Esophagus (tissue), 2 donors: ENCODE measurements around the gene EXD3. TPM values are rescaled to one million over a fixed set of nuclear protein-coding genes. Genes with fewer than 3 reads are reported as not detected.
A peak's percentile ranks its signal among the peaks of the same experiment; 100 is the strongest.

Experiments used
- H3K27ac ChIP-seq, 2 donors: one replicate each; pipeline ENCODE4 v1.5.1; 2013; ENCODE audit warnings: low read depth in 2 of 2, mild to moderate bottlenecking in 2 of 2, inconsistent platforms in 1 of 2, low read length in 1 of 2, moderate library complexity in 1 of 2
- H3K27me3 ChIP-seq, 2 donors: one replicate each; pipeline ENCODE4 v1.6.1; 2013; ENCODE audit warnings: low read length in 2 of 2, control low read depth in 1 of 2, mild to moderate bottlenecking in 1 of 2; ENCODE audit not compliant: insufficient read depth in 2 of 2, control insufficient read depth in 1 of 2
- H3K36me3 ChIP-seq, 2 donors: one replicate each; pipeline ENCODE4 v1.6.1; 2013; ENCODE audit warnings: low read length in 1 of 2; ENCODE audit not compliant: control insufficient read depth in 2 of 2, insufficient read depth in 2 of 2
- H3K4me1 ChIP-seq, 2 donors: one replicate each; pipeline ENCODE4 v1.6.1; 2013; ENCODE audit warnings: low read length in 1 of 2; ENCODE audit not compliant: control insufficient read depth in 2 of 2, insufficient read depth in 2 of 2
- H3K4me3 ChIP-seq, 2 donors: one replicate each; pipeline ENCODE4 v1.5.1; 2013; ENCODE audit warnings: low read length in 2 of 2, mild to moderate bottlenecking in 2 of 2, low read depth in 1 of 2, moderate library complexity in 1 of 2
- H3K9me3 ChIP-seq, 2 donors: one replicate each; pipeline ENCODE4 v1.6.1; 2013; ENCODE audit warnings: mild to moderate bottlenecking in 2 of 2, low read depth in 1 of 2, low read length in 1 of 2, moderate library complexity in 1 of 2; ENCODE audit not compliant: control insufficient read depth in 2 of 2, insufficient read depth in 1 of 2
- WGBS, 2 donors: extraction: QIAGEN DNeasy Blood & Tissue Kit; methylation state at CpG; one replicate each; pipeline ENCODE4 v1.1.7; 2013; 5-methylcytosine and 5-hydroxymethylcytosine counted together
- polyA plus RNA-seq, 2 donors: library from polyadenylated mRNA; stranded (reverse); fragments of 200-250 nt; gene quantifications; one replicate each; pipeline ENCODE4 v1.2.3, GENCODE V29; 2013
- donor health status: healthy with polysubstance abuse.
- donor health status: Bipolar disorder and iron deficiency.

The EXD3 gene
- polyA plus RNA-seq, 2 donors, result 9.7 to 20.8 TPM

DNA sequence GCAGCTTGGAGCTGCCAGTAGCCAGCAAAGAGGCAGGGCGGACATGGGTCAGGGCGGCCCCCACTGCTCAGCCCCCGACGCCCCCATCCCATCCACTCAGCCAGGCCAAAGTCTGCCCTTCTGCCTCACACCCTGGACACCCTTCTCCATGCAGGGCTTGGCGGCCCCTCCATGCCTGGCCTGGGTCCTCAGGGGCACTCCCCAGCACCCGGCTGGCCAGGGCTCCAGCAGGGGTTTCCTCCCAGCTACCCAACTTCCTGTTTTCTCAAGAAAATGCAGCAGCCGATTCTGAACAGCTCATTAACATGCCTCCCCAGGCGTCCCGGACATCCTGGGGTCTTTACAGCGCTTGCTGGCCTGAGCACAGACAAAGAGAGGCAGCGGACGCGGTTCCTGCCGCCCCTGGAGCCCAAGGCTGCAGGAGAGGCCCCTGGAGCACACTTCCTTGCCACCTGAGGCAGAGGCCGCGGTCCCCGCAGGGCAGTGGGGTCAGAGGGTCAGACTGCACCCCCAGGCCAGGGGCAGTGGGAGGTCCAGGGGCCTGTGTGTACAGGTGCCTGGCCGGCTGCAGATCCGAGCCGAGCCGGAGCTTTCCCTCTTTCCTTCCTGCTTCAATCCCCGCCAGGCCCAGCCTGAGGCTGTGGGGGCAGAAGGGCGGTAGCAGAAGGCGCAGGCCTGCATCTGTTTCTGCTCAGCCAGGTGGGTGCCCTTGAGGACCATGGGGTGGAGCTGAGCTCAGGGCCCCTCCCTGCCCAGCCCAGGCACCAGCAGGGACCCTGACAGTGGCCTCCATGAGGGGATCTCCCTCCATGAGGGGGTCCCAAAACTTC, 102.2 kb downstream of the EXD3 start:
- Histone ChIP-seq H3K4me1 (peaks cover 5 to 6% of the 10 kb centered on the region in 2 donors), H3K27ac (no peak overlapping the region), H3K36me3 (no peaks in the 10 kb centered on the region), H3K27me3 (no peaks in the 10 kb centered on the region), H3K4me3 (no peak overlapping the region), H3K9me3 (no peaks in the 10 kb centered on the region)
- WGBS, 2 donors, result 60 to 62% methylated on average over 24 of the region's 24 CpGs

GRCh38 chr9:137319739-137320551, 103.0 kb downstream of the EXD3 start:
- Histone ChIP-seq H3K27ac (no peak overlapping the region), H3K9me3 (no peaks in the 10 kb centered on the region), H3K4me3 (no peak overlapping the region), H3K4me1 (peaks cover 5 to 12% of the 10 kb centered on the region in 2 donors), H3K36me3 (no peaks in the 10 kb centered on the region), H3K27me3 (no peaks in the 10 kb centered on the region)
- WGBS, 2 donors, result 84 to 93% methylated on average over 20 to 22 of the region's 22 CpGs

DNA sequence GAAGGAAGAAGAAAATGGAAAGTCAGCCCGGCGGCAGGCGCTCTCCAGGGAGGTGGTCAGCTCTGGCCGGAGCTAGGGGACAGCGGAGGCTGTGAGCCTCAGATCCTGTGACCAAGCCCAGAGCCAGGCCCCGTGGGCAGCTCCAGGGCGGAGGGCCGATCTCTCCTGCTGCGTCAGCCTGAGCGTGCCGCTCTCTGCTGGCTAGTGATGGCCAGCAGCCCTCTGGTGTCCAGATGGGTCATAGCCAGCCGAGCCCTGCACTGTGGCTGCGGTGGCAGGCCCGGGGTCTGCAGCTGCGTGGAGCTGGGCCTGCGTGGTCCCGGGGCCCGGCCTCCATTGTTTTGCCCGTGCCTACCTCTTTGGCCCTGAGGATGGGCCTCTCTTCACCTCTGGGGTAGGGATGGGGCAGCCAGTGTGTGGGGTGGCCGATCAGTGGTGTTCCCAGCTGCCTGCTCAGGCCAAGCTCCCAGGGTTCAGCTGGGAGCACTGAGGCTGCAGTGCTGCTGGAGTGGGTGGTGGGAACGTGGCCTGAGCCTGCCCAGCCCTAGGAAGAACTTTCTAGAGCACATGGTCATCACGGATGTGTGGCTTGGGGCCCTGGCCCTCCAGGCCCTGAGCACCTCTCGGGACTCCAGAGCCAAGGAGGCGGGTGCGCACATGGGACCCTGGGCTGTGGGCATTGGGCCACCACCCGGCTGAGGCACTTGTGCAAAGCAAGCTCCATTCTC, 103.8 kb downstream of the EXD3 start:
- Histone ChIP-seq H3K4me3 (no peak overlapping the region), H3K4me1 (peaks cover 9 to 14% of the 10 kb centered on the region in 2 donors), H3K27me3 (no peaks in the 10 kb centered on the region), H3K9me3 (no peaks in the 10 kb centered on the region), H3K27ac (no peak overlapping the region), H3K36me3 (no peaks in the 10 kb centered on the region)
- WGBS, 2 donors, result 72 to 78% methylated on average over 26 of the region's 26 CpGs

- Histone ChIP-seq H3K4me3 (no peak overlapping the region), H3K4me1 (peaks cover 9 to 19% of the 10 kb centered on the region in 2 donors), H3K9me3 (no peaks in the 10 kb centered on the region), H3K27me3 (no peaks in the 10 kb centered on the region), H3K27ac (peak overlapping the region in 1 of 2 donors; percentile 16), H3K36me3 (no peaks in the 10 kb centered on the region)
- WGBS, 2 donors, result 77 to 87% methylated on average over 17 to 18 of the region's 18 CpGs
Measured at GRCh38 chr9:137318602-137319001, 104.4 kb downstream of the EXD3 start.

DNA sequence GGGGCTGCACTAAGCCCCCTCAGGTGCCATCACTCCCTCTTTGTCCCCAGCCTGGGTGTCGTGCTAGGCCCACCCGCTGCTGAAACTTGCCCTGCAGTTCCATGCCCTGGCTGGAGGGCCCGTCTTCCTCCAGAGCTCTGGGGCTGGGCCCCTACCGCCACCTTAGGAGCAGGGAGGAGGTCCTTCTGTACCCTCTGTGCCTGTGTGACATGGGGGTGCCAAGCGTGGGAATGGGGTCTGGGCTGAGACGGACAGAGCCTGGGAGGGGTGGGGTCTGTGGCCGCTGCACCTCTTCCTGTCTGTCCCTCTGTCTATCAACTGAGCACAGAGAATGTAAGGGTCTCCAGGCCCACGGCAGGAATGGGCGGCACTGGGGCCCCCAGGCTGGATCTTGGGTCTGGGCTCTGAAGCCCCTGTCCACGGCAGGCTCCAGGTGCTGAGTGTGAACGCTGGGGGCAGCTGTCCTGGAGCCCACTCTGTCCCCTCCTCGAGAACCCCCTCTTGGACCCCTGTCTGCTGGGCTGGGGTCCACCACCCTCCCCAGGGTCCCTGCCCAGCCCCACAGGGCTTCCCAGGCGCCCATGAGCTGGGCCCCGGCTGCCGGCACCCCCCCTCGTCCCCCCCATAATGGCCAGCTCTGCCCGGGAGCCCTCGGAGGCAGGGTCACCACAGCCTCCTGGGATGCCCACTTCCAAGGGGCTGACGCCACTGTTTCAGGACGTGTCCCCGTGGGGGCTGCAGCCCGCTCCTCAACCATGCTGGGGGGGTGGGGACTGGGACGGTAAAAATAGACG, 105.0 kb downstream of the EXD3 start:
- 73 to 78% methylated on average over 24 of the region's 24 CpGs for WGBS, 2 donors
- Histone ChIP-seq H3K27ac (no peak overlapping the region), H3K9me3 (no peaks in the 10 kb centered on the region), H3K4me1 (peaks cover 9 to 25% of the 10 kb centered on the region in 2 donors), H3K27me3 (no peaks in the 10 kb centered on the region), H3K36me3 (no peaks in the 10 kb centered on the region), H3K4me3 (no peak overlapping the region)

DNA sequence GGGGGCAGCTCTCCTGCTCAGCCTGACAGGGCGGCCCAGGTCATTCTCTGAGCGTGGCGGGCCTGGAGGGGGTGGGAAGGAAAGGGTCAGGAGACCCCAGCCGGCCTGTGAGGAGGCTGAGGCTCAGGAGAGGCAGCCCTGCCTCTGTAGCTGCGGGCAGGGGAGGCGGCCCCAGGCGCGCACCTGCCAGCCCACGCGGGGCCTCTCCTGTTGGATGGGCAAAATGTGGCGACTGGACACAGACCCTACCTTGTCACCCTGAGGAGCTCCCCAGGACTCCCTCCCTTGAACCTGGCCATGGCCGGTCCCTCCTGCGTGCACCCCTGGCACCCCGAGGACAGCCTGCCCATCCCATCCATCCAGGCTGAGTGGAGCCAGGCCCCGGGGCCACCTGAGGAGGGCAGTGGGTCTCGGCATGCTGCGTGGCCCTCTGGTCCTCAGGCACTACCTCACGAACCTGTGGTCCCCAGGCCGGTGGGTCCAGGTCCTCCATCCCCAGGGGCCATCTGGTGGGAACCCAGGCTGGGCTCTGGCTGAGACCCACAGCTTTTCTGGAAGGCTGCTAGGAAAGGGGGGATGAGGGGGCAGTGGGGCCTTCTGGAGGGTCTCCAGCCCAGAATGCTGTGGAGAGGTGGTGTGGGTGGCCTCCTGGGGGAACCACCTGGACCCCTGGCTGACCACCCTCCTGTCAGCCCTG, 105.8 kb downstream of the EXD3 start:
- Histone ChIP-seq H3K9me3 (no peaks in the 10 kb centered on the region), H3K36me3 (no peaks in the 10 kb centered on the region), H3K27ac (no peak overlapping the region), H3K27me3 (no peaks in the 10 kb centered on the region), H3K4me3 (no peak overlapping the region), H3K4me1 (peaks cover 9 to 32% of the 10 kb centered on the region in 2 donors)
- 84% methylated on average over 19 of the region's 19 CpGs for WGBS, 2 donors

GRCh38 chr9:137316012-137316981, 106.7 kb downstream of the EXD3 start:
- no peaks in the 10 kb centered on the region for H3K9me3 ChIP-seq
- H3K4me1 ChIP-seq, result peaks cover 11 to 39% of the 10 kb centered on the region in 2 donors
- H3K4me3 ChIP-seq, result peak overlapping the region; percentile 15 to 34
- 5 to 6% methylated on average over 54 to 83 of the region's 83 CpGs for WGBS, 2 donors
- H3K27me3 ChIP-seq, result no peaks in the 10 kb centered on the region
- no peak overlapping the region for H3K27ac ChIP-seq
- H3K36me3 ChIP-seq, result no peaks in the 10 kb centered on the region

- H3K9me3 ChIP-seq, result no peaks in the 10 kb centered on the region
- no peaks in the 10 kb centered on the region for H3K27me3 ChIP-seq
- no peaks in the 10 kb centered on the region for H3K36me3 ChIP-seq
- no peak overlapping the region for H3K27ac ChIP-seq
- peak overlapping the region in 1 of 2 donors; percentile 34 for H3K4me3 ChIP-seq
- WGBS, 2 donors, result 25 to 27% methylated on average over 14 to 18 of the region's 18 CpGs
- H3K4me1 ChIP-seq, result peaks cover 11 to 42% of the 10 kb centered on the region in 2 donors
Measured at GRCh38 chr9:137315581-137316011, 107.4 kb downstream of the EXD3 start.
